T-cell (primary cell): ENCODE measurements around the gene GLB1L. TPM values are rescaled to one million over a fixed set of nuclear protein-coding genes. Genes with fewer than 3 reads are reported as not detected.

Experiments used
- ATAC-seq, 4 experiments: fragments of 200-7000 bp in 3 of 4; fragments of 150-1000 bp in 1 of 4; cut with Tn5 transposase; replicated peaks in 1 of 4; 1 replicate in 3 of 4; 2 replicates in 1 of 4; pipeline ENCODE4 v1.10.0; 2021; ENCODE audit warnings: moderate library complexity in 3 of 4, mild to moderate bottlenecking in 2 of 4, moderate number of reproducible peaks in 1 of 4
- CTCF ChIA-PET, 2 donors: fragments of 300-600 bp; sonication (Branson Sonifier 250); formaldehyde crosslinking; loops; one replicate each; lab custom pipeline; 2022; ENCODE audit warnings: antibody characterized with exemption in 2 of 2; lab: Charles Lee
- POLR2A ChIA-PET, 2 donors: fragments of 300-600 bp; sonication (Branson Sonifier 250); formaldehyde crosslinking; loops; one replicate each; lab custom pipeline; 2022; ENCODE audit warnings: antibody characterized with exemption in 2 of 2; lab: Charles Lee
- DNase-seq, 35 experiments: peaks; one replicate each; pipeline versions ENCODE4 v3.0.0 to v3.0.0-alpha.2; 2013 to 2023
- H3K27ac ChIP-seq: one replicate; pipeline ENCODE4 v1.5.1; 2013; ENCODE audit warnings: low read length
- H3K27me3 ChIP-seq, 2 experiments: replicated peaks in 1 of 2; 1 replicate in 1 of 2; 2 replicates in 1 of 2; pipeline versions ENCODE4 v1.6.1 to v1.7.0; 2013; ENCODE audit warnings: low read length in 1 of 2, mixed read lengths in 1 of 2; ENCODE audit not compliant: control insufficient read depth in 2 of 2, insufficient read depth in 2 of 2; ENCODE audit errors: extremely low read depth in 1 of 2
- H3K36me3 ChIP-seq, 2 donors: 1 replicate in 1 of 2; 2 replicates in 1 of 2; pipeline versions ENCODE4 v1.6.1 to v1.7.0; 2013; ENCODE audit warnings: low read length in 1 of 2; ENCODE audit not compliant: control insufficient read depth in 2 of 2, insufficient read depth in 1 of 2; ENCODE audit errors: extremely low read depth in 1 of 2
- H3K4me1 ChIP-seq, 2 experiments: 1 replicate in 1 of 2; 2 replicates in 1 of 2; pipeline versions ENCODE4 v1.6.1 to v1.7.0; 2013; ENCODE audit warnings: low read length in 2 of 2, mixed read lengths in 1 of 2; ENCODE audit not compliant: insufficient read depth in 2 of 2, control insufficient read depth in 1 of 2; ENCODE audit errors: extremely low read depth in 1 of 2
- H3K4me3 ChIP-seq, 2 donors: 1 replicate in 1 of 2; 2 replicates in 1 of 2; pipeline versions ENCODE4 v1.5.1 to v1.7.0; 2013; ENCODE audit warnings: mild to moderate bottlenecking in 2 of 2, low read length in 1 of 2, moderate library complexity in 1 of 2; ENCODE audit not compliant: control insufficient read depth in 1 of 2; ENCODE audit errors: extremely low read depth in 1 of 2
- H3K9me3 ChIP-seq: 2 replicates; pipeline ENCODE4 v1.7.0; 2013
- H3K27ac Mint-ChIP-seq, 2 donors: one replicate each; pipeline ENCODE4 v1.8.0; 2020 to 2021; ENCODE audit warnings: mild to moderate bottlenecking in 2 of 2, mixed read lengths in 2 of 2
- H3K27me3 Mint-ChIP-seq, 2 donors: one replicate each; pipeline ENCODE4 v1.8.0; 2021 to 2022; ENCODE audit warnings: mixed read lengths in 2 of 2
- H3K36me3 Mint-ChIP-seq: one replicate; pipeline ENCODE4 v1.8.0; 2021; ENCODE audit warnings: mixed read lengths
- H3K4me1 Mint-ChIP-seq, 3 donors: one replicate each; pipeline ENCODE4 v1.8.0; 2020 to 2022; ENCODE audit warnings: mixed read lengths in 3 of 3, mild to moderate bottlenecking in 1 of 3
- H3K4me3 Mint-ChIP-seq, 3 donors: one replicate each; pipeline ENCODE4 v1.8.0; 2020 to 2022; ENCODE audit warnings: mild to moderate bottlenecking in 3 of 3, mixed read lengths in 3 of 3, moderate library complexity in 3 of 3
- H3K9me3 Mint-ChIP-seq, 3 donors: one replicate each; pipeline ENCODE4 v1.8.0; 2020 to 2022; ENCODE audit warnings: mixed read lengths in 3 of 3
- WGBS: methylation state at CpG from one replicate; pipeline ENCODE4 v1.1.5; 2013; ENCODE audit warnings: missing lambda C conversion rate; ENCODE audit not compliant: insufficient coverage; 5-methylcytosine and 5-hydroxymethylcytosine counted together
- total RNA-seq, 35 experiments: library from RNA in 6 of 35; stranded (reverse) in 6 of 35; fragments of 120-200 nt in 1 of 35; gene quantifications; one replicate each; pipeline versions ENCODE4 v1.2.1 to v1.2.4 and lab custom pipeline; 2013 to 2026

The GLB1L gene
- total RNA-seq, 5 donors from 2014 or later (not counting 1 experiment from before 2014, with no cell fraction given): 1.1 to 3.0 (median 1.8) TPM

DNA sequence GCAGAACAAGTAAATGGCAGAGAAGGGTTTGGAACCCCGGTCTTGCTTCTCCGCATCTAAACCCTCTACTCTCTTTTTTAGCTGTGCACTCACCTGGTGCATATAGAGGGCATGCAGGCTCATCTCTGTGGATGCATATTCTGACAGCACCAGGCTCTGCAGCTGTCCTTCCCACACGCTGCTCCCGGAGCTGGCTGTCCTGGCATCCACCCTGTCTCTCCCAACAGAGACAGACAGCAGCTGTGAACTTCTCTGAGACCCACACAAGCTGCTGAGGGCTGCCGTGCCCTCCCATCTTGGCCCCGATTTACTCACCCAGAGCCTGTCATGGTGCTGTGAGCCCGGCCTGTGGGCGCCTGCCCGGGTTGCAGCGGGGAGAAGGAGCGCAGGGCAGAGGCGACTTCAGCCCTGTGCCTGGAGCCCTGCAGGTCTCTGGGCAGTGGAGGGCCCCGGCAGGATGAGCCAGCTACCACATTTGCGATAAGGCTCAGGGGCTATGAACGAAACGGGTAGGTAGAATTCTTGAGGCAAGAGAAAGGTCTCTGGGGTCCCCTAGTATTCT, 23.2 kb downstream of the GLB1L start:
- H3K4me1 ChIP-seq: peaks cover 4 to 26% of the 10 kb centered on the region in 2 experiments
- WGBS: 98% methylated on average over 10 of the region's 16 CpGs
- H3K4me3 Mint-ChIP-seq: no peak overlapping the region
- no peak overlapping the region for H3K27ac ChIP-seq
- no peak for DNase-seq
- no peaks in the 10 kb centered on the region for H3K9me3 Mint-ChIP-seq
- no peak for ATAC-seq
- peaks cover 21 to 64% of the 10 kb centered on the region in 2 donors for H3K36me3 ChIP-seq
- H3K9me3 ChIP-seq: no peaks in the 10 kb centered on the region
- no peak overlapping the region for H3K27ac Mint-ChIP-seq
- H3K27me3 ChIP-seq: no peaks in the 10 kb centered on the region
- POLR2A ChIA-PET: interaction anchor here in 1 of 2 donors (0.6 kb wide), 1 partner anchor 24 kb away, joined by 4 read pairs; no protein-coding TSS in a partner anchor
- CTCF ChIA-PET: no interaction called here
- H3K4me3 ChIP-seq: no peak overlapping the region
- H3K27me3 Mint-ChIP-seq: no peaks in the 10 kb centered on the region
- peaks cover 35% of the 10 kb centered on the region for H3K36me3 Mint-ChIP-seq
- H3K4me1 Mint-ChIP-seq: peaks cover 17 to 30% (median 25%) of the 10 kb centered on the region in 3 donors

DNA sequence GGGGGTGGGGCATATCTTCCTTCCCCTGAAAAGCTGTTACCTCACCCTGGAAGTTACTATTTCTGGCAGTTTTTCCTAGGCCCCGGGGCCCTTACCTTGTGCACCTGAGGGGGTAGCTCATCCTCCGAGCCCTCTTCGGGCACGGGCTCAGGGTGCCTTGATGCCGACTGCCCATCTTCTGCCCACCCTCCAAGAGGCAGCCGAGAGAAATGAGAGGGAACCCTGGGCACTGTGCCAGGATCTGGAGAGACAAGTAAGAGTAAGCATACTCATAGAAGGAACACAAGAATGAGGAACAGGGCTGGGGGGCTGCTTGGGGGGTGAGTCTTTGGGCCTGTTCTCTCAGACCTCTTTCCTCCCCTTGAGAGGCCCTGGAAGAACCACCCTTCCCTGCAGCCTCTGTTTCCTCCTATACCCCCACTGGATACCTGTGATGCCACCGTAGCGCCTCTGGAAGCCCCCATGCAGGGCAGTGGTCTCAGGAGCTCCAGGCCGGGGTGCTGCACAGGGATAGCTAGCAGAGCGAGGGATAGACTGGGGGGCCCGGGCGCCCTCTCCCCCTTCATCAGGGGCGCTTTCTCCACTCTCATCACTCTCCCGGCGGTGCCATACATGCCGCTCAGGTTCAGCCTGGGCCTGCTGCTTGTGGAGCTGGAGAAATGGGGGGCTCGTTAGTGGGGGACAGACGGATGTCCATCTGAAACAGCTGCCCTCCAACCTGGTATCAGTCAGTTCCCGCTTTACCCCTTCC, 24.4 kb downstream of the GLB1L start:
- peaks cover 4 to 25% of the 10 kb centered on the region in 2 experiments for H3K4me1 ChIP-seq
- no peaks in the 10 kb centered on the region for H3K27me3 ChIP-seq
- DNase-seq: no peak
- peaks cover 21 to 58% of the 10 kb centered on the region in 2 donors for H3K36me3 ChIP-seq
- no peak overlapping the region for H3K27ac ChIP-seq
- POLR2A ChIA-PET: no interaction called here
- Mint-ChIP-seq H3K36me3 (peaks cover 31% of the 10 kb centered on the region), H3K9me3 (no peaks in the 10 kb centered on the region), H3K4me3 (no peak overlapping the region), H3K27ac (peak overlapping the region in 1 of 2 donors; percentile 39), H3K27me3 (no peaks in the 10 kb centered on the region), H3K4me1 (peaks cover 18 to 31% (median 22%) of the 10 kb centered on the region in 3 donors)
- no peaks in the 10 kb centered on the region for H3K9me3 ChIP-seq
- ATAC-seq: no peak
- CTCF ChIA-PET: no interaction called here
- H3K4me3 ChIP-seq: no peak overlapping the region
- WGBS: 100% methylated on average over 2 of the region's 19 CpGs

DNA sequence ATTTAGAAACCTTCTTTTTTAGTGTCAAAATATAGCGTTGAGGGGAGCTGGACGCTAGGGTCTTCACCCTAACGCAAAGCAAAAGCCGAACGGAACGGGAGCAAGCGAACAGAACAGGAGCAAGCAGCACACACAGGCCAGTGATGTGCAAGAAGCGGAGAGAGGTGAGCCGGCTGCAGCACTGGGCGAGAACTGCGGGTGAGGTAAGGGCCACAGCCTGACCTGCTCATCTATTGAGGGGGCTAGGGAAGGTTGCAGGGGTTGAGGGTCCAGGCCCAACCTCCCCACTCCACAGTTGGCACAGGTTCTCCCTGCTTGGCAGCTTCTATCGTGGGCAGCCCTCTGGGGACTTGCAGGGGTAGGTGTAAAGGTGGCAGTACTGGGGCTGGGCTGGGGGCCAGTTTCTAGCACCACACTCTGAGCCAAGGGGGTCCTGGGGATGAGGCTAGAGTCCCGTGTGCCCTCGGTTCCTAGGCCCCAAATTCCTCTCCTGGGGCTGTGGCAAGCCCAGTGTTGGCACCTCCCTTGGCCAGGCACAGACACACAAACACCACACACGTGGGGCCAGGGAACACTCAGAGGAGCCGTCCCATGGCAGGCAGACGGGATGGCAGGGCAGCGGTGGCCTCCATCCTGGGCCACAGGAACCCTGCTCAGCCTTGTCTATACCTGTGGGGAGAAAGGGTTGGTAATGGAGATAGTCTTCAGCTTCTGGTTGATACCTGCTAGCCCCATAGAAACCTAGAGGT, 25.3 kb downstream of the GLB1L start:
- Histone ChIP-seq H3K4me1 (peaks cover 4 to 25% of the 10 kb centered on the region in 2 experiments), H3K9me3 (no peaks in the 10 kb centered on the region), H3K36me3 (peaks cover 21 to 49% of the 10 kb centered on the region in 2 donors), H3K4me3 (no peak overlapping the region), H3K27me3 (no peaks in the 10 kb centered on the region), H3K27ac (no peak overlapping the region)
- Mint-ChIP-seq H3K27me3 (no peaks in the 10 kb centered on the region), H3K36me3 (peaks cover 26% of the 10 kb centered on the region), H3K9me3 (no peaks in the 10 kb centered on the region), H3K4me3 (peak overlapping the region; percentile 21 to 83 (median 76)), H3K27ac (peak overlapping the region in 1 of 2 donors; percentile 12), H3K4me1 (peaks cover 15 to 29% (median 20%) of the 10 kb centered on the region in 3 donors)
- ChIA-PET CTCF (interaction anchor here in 1 of 2 donors (0.9 to 1.7 kb wide), 2 partner anchors 75 to 168 kb away, joined by 4 to 5 read pairs; partner anchors contain the start of gene DNPEP), POLR2A (interaction anchor here in 1 of 2 donors (0.5 kb wide), 1 partner anchor 31 kb away, joined by 3 read pairs; no protein-coding TSS in a partner anchor)
- ATAC-seq (no peak), DNase-seq (no peak)
- WGBS: 94% methylated on average over 11 of the region's 18 CpGs

DNA sequence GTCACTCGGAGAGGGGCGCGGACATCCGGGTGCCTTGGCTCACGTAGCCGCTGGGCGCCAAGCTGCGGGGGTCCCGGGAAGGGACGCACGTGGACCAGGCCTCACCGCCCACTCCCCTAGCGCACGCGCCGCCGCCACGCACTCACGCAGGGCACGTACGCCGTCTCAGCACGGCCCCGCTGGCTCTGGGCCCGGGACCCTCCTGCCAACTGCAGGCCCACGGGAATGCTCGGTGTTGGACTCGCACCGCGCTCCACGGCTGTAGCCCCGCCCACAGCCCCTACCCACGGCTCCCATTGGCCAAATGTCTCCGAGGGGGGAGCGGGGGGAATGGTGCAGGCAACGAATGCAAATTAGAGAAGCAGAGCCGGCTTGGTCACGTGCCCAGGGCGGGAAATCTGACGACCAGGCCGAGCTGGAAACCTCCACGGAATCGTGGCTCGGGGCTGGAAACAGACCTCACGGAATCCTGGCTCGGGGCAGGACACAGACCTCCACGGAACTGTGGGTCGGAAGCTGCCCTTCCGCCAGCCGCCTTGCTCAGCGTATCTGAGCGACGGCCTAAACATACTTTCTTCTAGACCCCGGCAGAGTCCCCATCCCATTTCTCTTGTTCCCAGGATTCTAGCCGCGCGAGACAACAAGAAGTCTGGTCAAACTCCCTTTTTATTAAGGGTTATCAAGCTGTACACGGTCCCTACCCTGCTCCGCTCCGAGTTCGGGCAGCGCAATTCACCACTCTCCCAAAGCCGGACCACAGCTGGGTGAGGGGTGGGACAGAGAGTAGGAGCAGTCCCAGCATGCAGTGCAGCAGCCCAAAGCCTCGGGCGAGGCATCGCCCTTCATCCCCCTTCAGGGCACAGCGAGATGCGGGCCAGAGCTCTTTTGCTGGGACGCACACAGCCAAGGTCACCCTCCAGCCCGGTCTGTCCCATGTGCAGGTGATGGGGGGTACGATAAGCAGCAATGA, 26.2 kb downstream of the GLB1L start, which contains the start of gene ABCB6:
ABCB6 (minus strand) TSS at position 227 of the 970 bp plus-strand sequence. CDS start 285 bp downstream, outside the sequence.
- Mint-ChIP-seq H3K4me3 (peak within 1 kb of the TSS; percentile 76 to 83 (median 78)), H3K27me3 (no peaks in the 10 kb centered on the region), H3K36me3 (peaks cover 22% of the 10 kb centered on the region), H3K9me3 (no peaks in the 10 kb centered on the region), H3K27ac (peak within 1 kb of the TSS; percentile 69 to 79), H3K4me1 (peaks cover 12 to 26% (median 20%) of the 10 kb centered on the region in 3 donors)
- ChIA-PET CTCF (interaction anchor here (0.9 to 1.7 kb wide), 6 partner anchors 13 to 169 kb away, joined by 3 to 5 read pairs (median 4); partner anchors contain the start of genes DNPEP (in 1 of the 2) and ZFAND2B (in 1 of the 2)), POLR2A (interaction anchor here in 1 of 2 donors (0.5 kb wide), 2 partner anchors 32 to 34 kb away, joined by 3 to 4 read pairs; no protein-coding TSS in a partner anchor)
- Histone ChIP-seq H3K27ac (peak within 1 kb of the TSS; percentile 31), H3K27me3 (no peaks in the 10 kb centered on the region), H3K9me3 (no peaks in the 10 kb centered on the region), H3K36me3 (peaks cover 18 to 40% of the 10 kb centered on the region in 2 donors), H3K4me3 (peak within 1 kb of the TSS; percentile 56 to 67), H3K4me1 (peaks cover 4 to 25% of the 10 kb centered on the region in 2 experiments)
- DNase-seq: peak; percentile 72 to 90 (median 80)
- WGBS: 10% methylated on average over 54 of the region's 71 CpGs
- ATAC-seq: peak; percentile 84 to 90 (median 88)

DNA sequence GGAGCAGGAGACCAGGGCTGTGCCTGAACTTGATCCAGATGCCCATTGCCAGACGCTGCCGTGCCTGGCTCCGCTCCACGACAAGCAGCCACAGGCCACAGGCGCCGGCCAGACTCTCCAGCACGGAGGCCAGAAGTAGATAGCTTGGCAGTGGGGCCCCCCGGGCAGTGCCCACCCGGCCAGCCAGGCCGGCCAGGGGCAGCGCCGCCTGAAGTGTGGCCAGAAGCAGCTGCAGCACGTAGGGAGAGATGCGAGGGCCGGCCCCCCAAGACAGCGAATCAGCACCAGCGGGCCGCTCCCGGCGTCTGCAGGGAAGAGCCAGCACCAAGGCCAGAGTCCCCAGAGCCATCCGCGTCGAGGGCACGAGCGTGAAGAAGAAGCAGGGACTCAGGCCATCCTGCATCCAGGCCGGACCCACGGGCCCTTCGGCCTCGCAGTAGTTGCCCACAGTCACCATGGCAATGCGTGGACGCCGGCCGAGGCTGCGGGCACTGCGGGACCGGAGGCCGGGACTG, 27.0 kb downstream of the GLB1L start:
- Histone ChIP-seq H3K27ac (no peak overlapping the region), H3K36me3 (peaks cover 11 to 35% of the 10 kb centered on the region in 2 donors), H3K9me3 (no peaks in the 10 kb centered on the region), H3K4me1 (peaks cover 4 to 25% of the 10 kb centered on the region in 2 experiments), H3K27me3 (no peaks in the 10 kb centered on the region), H3K4me3 (peak overlapping the region; percentile 56 to 67)
- H3K4me3 Mint-ChIP-seq: peak overlapping the region; percentile 76 to 83 (median 78)
- H3K4me1 Mint-ChIP-seq: peaks cover 12 to 25% (median 20%) of the 10 kb centered on the region in 3 donors
- ChIA-PET CTCF (interaction anchor here (0.9 to 1.7 kb wide), 6 partner anchors 23 to 77 kb away, joined by 3 to 5 read pairs (median 4); partner anchors contain the start of gene CNPPD1 (in 1 of the 2)), POLR2A (no interaction called here)
- WGBS: 3% methylated on average over 37 of the region's 37 CpGs
- DNase-seq (peak in 7 of 35 experiments; percentile 12 to 38 (median 22)), ATAC-seq (peak; percentile 42 to 58 (median 52))
- peaks cover 18% of the 10 kb centered on the region for H3K36me3 Mint-ChIP-seq
- H3K27ac Mint-ChIP-seq: peak overlapping the region; percentile 69 to 79
- no peaks in the 10 kb centered on the region for H3K27me3 Mint-ChIP-seq
- no peaks in the 10 kb centered on the region for H3K9me3 Mint-ChIP-seq
